Nephron (organoid): Measurements from ENCODE around the gene CORO2B.

ENCODE experiments used
- H3K27ac Mint-ChIP-seq, 3 experiments: 2 replicates each; pipeline ENCODE4 v1.8.0; 2020; ENCODE audit warnings: mixed read lengths in 3 of 3, mild to moderate bottlenecking in 2 of 3, moderate library complexity in 1 of 3
- H3K27me3 Mint-ChIP-seq: 2 replicates; pipeline ENCODE4 v1.8.0; 2021; ENCODE audit warnings: low read depth, mild to moderate bottlenecking, moderate library complexity, mixed read lengths
- H3K36me3 Mint-ChIP-seq: 2 replicates; pipeline ENCODE4 v1.8.0; 2020; ENCODE audit warnings: low read depth, mixed read lengths
- H3K4me1 Mint-ChIP-seq: 2 replicates; pipeline ENCODE4 v1.8.0; 2020; ENCODE audit warnings: mixed read lengths
- H3K4me3 Mint-ChIP-seq, 3 experiments: 2 replicates each; pipeline ENCODE4 v1.8.0; 2020; ENCODE audit warnings: mild to moderate bottlenecking in 3 of 3, mixed read lengths in 3 of 3, moderate library complexity in 2 of 3
- H3K9me3 Mint-ChIP-seq: 2 replicates; pipeline ENCODE4 v1.8.0; 2020; ENCODE audit warnings: mixed read lengths
- TF ChIP-seq, protein P1 (sequence below), 3 experiments: fragments of 200-600 bp; sonication (generic); IDR thresholded peaks; one replicate each; pipeline ENCODE4 v1.5.0; 2021; ENCODE audit warnings: antibody characterized with exemption in 3 of 3; ENCODE audit not compliant: unreplicated experiment in 3 of 3

CORO2B gene

DNA sequence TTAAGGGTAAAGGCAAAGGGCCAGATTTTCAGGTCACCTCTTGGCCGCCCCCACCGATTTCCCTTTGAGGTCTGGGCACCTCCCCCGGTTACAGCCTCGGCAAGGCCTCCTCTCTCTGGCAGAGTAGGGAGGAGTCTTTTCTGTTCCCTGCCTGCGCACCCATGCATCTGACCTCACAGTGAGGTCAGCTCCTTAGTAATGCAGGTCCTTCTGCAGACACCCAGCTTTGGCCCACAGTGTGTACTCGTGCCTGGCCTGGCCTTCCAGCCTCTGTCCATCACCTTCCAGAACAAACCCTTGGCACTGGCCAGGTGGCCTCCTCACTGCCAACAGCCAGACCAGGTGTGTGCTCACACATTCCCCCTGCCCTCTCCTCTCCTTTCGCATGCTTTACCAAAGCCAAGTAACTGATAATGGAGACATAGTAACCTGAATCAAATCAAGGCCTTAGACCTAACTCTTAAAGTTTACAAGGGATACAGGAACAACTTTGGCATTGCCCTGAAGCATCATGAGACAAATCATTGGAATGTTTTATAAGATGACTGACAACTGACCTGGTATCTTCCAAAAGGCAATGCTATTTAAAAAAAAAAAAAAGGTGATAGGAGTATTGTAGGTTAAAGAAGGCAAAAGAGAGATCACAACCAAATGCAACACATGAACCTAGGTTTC is 61.3 kb downstream of the CORO2B start:
- Mint-ChIP-seq H3K9me3 (no peaks in the 10 kb centered on the region), H3K4me3 (peak overlapping the region in 1 of 3 experiments; percentile 15), H3K27me3 (no peaks in the 10 kb centered on the region), H3K4me1 (peaks cover 68% of the 10 kb centered on the region), H3K36me3 (no peaks in the 10 kb centered on the region), H3K27ac (peak overlapping the region; percentile 91 to 99 (median 98))
- TF ChIP-seq, protein P1, sequence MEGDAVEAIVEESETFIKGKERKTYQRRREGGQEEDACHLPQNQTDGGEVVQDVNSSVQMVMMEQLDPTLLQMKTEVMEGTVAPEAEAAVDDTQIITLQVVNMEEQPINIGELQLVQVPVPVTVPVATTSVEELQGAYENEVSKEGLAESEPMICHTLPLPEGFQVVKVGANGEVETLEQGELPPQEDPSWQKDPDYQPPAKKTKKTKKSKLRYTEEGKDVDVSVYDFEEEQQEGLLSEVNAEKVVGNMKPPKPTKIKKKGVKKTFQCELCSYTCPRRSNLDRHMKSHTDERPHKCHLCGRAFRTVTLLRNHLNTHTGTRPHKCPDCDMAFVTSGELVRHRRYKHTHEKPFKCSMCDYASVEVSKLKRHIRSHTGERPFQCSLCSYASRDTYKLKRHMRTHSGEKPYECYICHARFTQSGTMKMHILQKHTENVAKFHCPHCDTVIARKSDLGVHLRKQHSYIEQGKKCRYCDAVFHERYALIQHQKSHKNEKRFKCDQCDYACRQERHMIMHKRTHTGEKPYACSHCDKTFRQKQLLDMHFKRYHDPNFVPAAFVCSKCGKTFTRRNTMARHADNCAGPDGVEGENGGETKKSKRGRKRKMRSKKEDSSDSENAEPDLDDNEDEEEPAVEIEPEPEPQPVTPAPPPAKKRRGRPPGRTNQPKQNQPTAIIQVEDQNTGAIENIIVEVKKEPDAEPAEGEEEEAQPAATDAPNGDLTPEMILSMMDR (IDR thresholded peaks at IDR 0.05; ENCODE audit: unreplicated experiment in 3 of 3): no peak

DNA sequence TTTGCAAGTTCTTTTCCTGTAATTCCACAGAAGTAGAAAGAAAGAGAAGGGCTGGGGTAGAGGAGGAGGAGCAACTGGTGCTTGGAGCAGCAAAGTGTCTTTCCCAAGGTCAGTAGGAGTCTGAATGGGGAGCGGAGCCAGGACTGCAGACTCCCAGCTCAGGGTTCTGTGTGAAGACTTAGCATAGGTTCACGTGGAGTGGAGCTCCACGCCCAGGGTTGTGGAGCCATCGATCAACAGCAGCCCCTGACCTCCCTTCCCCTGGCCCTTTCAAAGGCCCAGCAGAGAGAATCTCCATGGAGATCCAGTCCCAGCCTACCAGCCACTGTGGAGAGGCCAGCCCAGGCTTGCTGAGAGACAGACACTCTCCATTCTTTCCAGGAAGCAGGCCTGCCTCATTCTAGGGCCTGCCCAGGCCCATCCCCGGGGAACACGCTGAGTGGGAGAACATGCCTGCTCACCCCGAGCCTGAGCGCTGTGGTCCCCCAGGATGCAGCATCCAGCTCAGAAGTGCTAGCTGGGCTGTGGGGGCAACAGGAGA is 62.1 kb downstream of the CORO2B start:
- TF ChIP-seq, protein P1 (IDR thresholded peaks at IDR 0.05; ENCODE audit: unreplicated experiment in 3 of 3): no peak
- H3K27ac Mint-ChIP-seq: peak overlapping the region; percentile 91 to 99 (median 98)
- peak overlapping the region in 1 of 3 experiments; percentile 2 for H3K4me3 Mint-ChIP-seq
- H3K4me1 Mint-ChIP-seq: peaks cover 65% of the 10 kb centered on the region
- no peaks in the 10 kb centered on the region for H3K27me3 Mint-ChIP-seq
- H3K9me3 Mint-ChIP-seq: no peaks in the 10 kb centered on the region
- no peaks in the 10 kb centered on the region for H3K36me3 Mint-ChIP-seq

DNA sequence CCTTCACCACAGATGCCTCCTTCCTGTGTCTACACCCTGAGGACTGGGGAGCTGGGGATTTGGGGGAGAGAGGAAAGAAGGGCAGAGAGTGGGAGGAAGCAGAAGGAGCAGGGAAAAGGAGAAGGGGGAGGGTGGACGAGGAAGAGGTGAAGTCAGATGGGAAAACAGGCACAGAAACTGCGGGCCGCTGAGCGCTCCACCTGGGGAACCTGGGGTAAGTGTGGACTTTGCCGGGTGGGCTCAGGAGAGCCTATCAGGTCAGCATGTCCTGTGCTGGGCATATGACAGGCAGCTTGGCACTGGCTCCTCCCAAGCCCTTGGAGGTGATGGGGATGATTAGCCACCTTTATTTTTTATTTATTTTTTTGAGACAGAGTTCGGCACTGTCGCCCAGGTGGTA is 62.6 kb downstream of the CORO2B start:
- Mint-ChIP-seq H3K36me3 (no peaks in the 10 kb centered on the region), H3K4me1 (peaks cover 65% of the 10 kb centered on the region), H3K9me3 (no peaks in the 10 kb centered on the region), H3K27ac (peak overlapping the region; percentile 91 to 99 (median 98)), H3K27me3 (no peaks in the 10 kb centered on the region), H3K4me3 (no peak overlapping the region)
- TF ChIP-seq, protein P1 (IDR thresholded peaks at IDR 0.05; ENCODE audit: unreplicated experiment in 3 of 3): no peak

DNA sequence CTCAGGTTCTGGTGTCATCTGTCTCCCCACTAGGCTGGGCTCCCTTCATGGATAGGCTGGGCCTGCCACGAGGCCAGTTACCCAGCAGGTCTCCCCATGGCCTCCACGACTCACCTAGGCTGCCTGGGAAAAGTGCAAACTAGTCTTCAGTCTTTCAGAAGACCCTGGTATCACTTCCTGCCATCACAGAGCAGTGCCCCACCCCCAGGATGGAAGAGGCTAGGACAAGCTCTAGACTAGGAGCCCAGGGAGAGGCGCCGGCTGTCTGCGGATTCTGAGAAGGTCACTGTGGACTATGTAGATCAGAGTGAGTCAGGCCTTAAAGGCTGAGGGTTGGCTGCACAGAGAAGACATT is 63.7 kb downstream of the CORO2B start:
- Mint-ChIP-seq H3K4me3 (no peak overlapping the region), H3K27me3 (no peaks in the 10 kb centered on the region), H3K9me3 (no peaks in the 10 kb centered on the region), H3K27ac (peak overlapping the region; percentile 52 to 74 (median 58)), H3K36me3 (no peaks in the 10 kb centered on the region), H3K4me1 (peaks cover 63% of the 10 kb centered on the region)
- TF ChIP-seq, protein P1 (IDR thresholded peaks at IDR 0.05; ENCODE audit: unreplicated experiment in 3 of 3): no peak

DNA sequence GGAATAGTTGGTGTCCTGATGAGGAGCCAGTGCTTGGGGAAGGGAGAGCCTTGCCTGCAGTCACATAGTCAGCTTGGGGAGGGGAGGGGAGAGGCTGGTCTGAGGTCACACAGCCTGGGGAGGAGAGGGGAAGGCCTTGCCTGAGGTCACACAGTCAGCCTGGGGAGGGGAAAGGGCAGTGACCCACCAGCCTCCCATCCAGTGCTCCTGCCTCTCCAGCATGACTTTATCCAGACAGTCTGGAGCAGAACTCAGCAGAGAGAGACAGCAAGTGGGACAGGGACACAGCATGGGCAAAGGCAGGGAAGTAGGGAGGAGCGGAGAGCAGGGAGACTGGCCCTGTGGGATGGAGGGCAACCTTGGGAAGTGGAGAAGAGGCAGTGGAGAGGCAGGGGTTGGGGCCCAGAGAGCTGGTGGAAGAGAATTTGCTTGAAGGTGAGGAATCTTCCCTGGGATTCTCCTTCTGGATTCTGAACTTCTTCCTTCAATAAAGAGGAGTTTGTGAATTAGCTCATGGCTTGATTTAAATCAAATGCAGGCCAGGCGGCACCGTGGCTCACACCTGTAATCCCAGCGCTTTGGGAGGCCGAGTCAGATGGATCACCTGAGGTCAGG is 64.5 kb downstream of the CORO2B start:
- H3K27ac Mint-ChIP-seq: peak overlapping the region; percentile 36 to 58 (median 52)

More for the DNA sequence above, 64.5 kb downstream of the CORO2B start:
- Mint-ChIP-seq H3K4me1 (peaks cover 55% of the 10 kb centered on the region), H3K9me3 (no peaks in the 10 kb centered on the region), H3K4me3 (no peak overlapping the region), H3K36me3 (no peaks in the 10 kb centered on the region), H3K27me3 (peaks cover 2% of the 10 kb centered on the region)
- TF ChIP-seq, protein P1 (IDR thresholded peaks at IDR 0.05; ENCODE audit: unreplicated experiment in 3 of 3): no peak
